ENCODE measurements around the gene NTM. TPM values are rescaled to one million over a fixed set of nuclear protein-coding genes. Genes with fewer than 3 reads are reported as not detected.

The NTM gene
- total and polyA plus RNA-seq, 2 donors from 2014 or later: 0.92 to 10.3 TPM

DNA sequence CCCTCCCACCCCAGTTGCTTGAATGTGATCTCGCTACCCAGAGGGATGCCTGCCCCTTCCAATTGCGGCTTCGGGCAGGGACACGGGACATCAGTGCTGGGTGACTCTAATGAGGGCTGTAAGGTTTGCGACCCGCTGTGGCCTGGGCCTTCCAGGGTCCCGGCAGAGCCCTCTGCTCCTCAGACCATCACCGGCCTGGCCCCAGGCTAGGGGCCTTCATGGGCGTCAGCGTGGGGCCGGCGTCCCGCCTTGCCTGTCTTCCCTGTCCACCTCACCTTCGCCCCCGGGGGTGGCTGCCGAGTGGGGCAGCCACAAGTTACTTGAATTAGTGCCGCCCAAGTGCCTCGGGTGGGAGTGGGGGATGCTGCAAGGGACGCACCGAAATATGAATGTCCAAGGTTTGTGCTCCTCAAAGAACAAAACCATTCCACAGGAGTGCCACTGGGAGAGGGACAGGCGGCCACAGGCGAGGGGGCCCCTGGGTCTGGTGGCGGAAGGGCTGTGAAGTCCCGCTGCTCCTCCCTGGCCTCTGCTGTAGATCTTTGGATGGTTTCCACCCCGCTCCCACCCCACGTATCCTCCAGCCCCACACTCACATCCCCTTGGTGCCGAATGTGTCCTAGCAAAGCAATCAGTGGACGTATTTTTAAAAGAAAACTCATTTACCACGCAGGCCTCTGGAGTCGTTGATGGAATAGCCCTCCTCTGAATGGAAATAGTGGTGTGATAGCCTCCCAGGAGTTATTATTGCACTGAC, 317.1 kb downstream of the NTM start:
- FAIRE-seq (no peak), DNase-seq (peak in 3 of 5 donors; percentile 8 to 66 (median 47))
- Histone ChIP-seq H3K27me3 (ENCODE audit: control insufficient read depth, insufficient read depth, low read length) (peaks cover 5% of the 10 kb centered on the region), H3K4me1 (ENCODE audit: control insufficient read depth in 2 of 3, insufficient read depth in 2 of 3, low read depth in 1 of 3, low read length in 3 of 3) (no peaks in the 10 kb centered on the region), H3K9me3 (ENCODE audit: control insufficient read depth in 2 of 3, insufficient read depth in 1 of 3, low read length in 3 of 3) (no peaks in the 10 kb centered on the region), H3K4me3 (ENCODE audit: low read length in 3 of 3) (no peak overlapping the region), H3K9ac (ENCODE audit: low read length in 3 of 3) (no peak overlapping the region), H3K27ac (ENCODE audit: low read depth in 2 of 2, low read length in 2 of 2) (no peak overlapping the region), H3K36me3 (ENCODE audit: control insufficient read depth in 2 of 3, insufficient read depth in 3 of 3, low read length in 3 of 3) (no peaks in the 10 kb centered on the region)
- intact Hi-C loops (cut with DNase I): no loop called here
- TF ChIP-seq, protein P1, sequence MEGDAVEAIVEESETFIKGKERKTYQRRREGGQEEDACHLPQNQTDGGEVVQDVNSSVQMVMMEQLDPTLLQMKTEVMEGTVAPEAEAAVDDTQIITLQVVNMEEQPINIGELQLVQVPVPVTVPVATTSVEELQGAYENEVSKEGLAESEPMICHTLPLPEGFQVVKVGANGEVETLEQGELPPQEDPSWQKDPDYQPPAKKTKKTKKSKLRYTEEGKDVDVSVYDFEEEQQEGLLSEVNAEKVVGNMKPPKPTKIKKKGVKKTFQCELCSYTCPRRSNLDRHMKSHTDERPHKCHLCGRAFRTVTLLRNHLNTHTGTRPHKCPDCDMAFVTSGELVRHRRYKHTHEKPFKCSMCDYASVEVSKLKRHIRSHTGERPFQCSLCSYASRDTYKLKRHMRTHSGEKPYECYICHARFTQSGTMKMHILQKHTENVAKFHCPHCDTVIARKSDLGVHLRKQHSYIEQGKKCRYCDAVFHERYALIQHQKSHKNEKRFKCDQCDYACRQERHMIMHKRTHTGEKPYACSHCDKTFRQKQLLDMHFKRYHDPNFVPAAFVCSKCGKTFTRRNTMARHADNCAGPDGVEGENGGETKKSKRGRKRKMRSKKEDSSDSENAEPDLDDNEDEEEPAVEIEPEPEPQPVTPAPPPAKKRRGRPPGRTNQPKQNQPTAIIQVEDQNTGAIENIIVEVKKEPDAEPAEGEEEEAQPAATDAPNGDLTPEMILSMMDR (IDR thresholded peaks at IDR 0.05; ENCODE audit: borderline replicate concordance, extremely low read depth, insufficient read depth): no peak

DNA sequence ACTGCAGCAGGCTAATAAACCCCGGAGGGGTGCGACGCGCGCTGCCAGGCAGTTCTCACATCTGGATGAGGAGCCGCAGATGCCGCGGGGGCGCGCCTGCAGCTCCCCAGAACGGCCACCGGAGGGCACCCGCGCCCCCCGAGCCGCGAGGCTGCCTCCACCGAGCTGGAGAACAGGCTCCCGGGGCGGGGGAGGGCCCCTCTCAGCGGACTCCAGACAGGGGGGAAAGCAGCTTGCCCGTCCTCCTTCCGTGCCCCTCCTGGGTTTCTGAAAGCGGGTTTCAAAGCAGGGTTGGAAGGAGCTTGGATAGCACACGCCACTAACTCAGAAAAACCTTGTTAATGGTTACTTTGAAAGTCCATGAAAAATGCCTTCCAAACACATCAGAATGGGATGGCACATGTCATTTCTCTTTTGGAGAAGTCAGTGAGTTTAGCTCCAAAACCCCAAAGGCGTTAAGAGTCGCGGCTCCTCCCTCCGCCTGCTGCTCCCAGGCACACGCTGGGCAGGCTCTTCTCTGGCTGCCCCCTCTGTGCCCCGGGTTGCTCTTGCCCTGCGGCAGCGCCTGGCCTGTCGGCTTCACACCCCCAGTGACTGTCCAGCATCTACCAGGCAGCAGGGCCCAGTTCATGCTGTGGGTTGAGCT, 317.8 kb downstream of the NTM start:
- Histone ChIP-seq H3K9me3 (ENCODE audit: control insufficient read depth in 2 of 3, insufficient read depth in 1 of 3, low read length in 3 of 3) (no peaks in the 10 kb centered on the region), H3K4me3 (ENCODE audit: low read length in 3 of 3) (peak overlapping the region in 1 of 3 donors; percentile 43), H3K9ac (ENCODE audit: low read length in 3 of 3) (no peak overlapping the region), H3K4me1 (ENCODE audit: control insufficient read depth in 2 of 3, insufficient read depth in 2 of 3, low read depth in 1 of 3, low read length in 3 of 3) (no peaks in the 10 kb centered on the region), H3K27me3 (ENCODE audit: control insufficient read depth, insufficient read depth, low read length) (peaks cover 5% of the 10 kb centered on the region), H3K27ac (ENCODE audit: low read depth in 2 of 2, low read length in 2 of 2) (no peak overlapping the region), H3K36me3 (ENCODE audit: control insufficient read depth in 2 of 3, insufficient read depth in 3 of 3, low read length in 3 of 3) (no peaks in the 10 kb centered on the region)
- intact Hi-C loops (cut with DNase I): no loop called here
- TF ChIP-seq, protein P1 (IDR thresholded peaks at IDR 0.05; ENCODE audit: borderline replicate concordance, extremely low read depth, insufficient read depth): peak; percentile 61
- FAIRE-seq (no peak), DNase-seq (peak; percentile 82 to 86 (median 83))

DNA sequence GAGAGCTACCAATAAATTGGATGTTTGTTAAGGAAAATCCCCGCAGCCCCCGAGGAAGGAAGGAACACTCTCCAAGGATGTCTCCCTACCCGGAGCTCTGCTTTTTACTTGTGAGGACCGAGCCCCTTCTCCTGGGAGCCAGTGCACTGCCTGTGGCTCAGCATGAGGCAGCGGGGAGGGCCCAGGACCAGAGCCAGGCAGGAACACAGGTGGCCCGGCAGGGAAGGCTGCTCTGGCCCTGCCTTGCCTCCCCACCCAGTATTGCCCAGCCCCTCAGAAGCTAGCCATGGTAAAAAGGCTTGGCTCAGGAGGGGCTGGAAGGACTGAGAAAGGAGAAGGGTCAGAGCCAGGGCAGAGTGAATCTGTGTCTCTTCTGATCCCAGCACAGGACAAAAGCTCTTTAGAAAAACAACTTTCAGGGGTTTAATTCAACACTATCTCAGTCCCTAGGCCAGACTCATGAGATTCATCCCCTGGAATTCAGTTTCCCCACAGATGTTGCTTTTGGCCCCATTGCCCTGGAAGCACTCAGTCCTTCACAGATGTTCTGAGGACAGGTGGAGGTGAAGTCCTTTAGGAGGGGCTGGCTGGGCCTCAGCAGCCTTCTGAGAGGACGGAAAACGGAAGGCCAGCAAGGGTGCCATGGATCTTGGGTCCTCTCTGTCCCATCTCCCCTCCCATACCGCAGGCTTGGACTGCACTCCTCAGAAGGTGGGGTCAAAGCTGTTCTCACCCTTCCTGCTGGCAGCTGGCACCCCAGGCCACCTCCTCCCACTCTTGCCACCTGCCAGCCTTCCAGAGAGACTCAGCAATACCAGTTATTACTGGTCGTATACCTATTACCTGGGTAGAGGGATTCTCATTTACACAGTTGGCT, 318.9 kb downstream of the NTM start:
- Histone ChIP-seq H3K27me3 (ENCODE audit: control insufficient read depth, insufficient read depth, low read length) (peaks cover 5% of the 10 kb centered on the region), H3K27ac (ENCODE audit: low read depth in 2 of 2, low read length in 2 of 2) (no peak overlapping the region), H3K4me1 (ENCODE audit: control insufficient read depth in 2 of 3, insufficient read depth in 2 of 3, low read depth in 1 of 3, low read length in 3 of 3) (no peaks in the 10 kb centered on the region), H3K9me3 (ENCODE audit: control insufficient read depth in 2 of 3, insufficient read depth in 1 of 3, low read length in 3 of 3) (no peaks in the 10 kb centered on the region), H3K36me3 (ENCODE audit: control insufficient read depth in 2 of 3, insufficient read depth in 3 of 3, low read length in 3 of 3) (no peaks in the 10 kb centered on the region), H3K4me3 (ENCODE audit: low read length in 3 of 3) (no peak overlapping the region), H3K9ac (ENCODE audit: low read length in 3 of 3) (no peak overlapping the region)
- intact Hi-C loops (cut with DNase I): no loop called here
- DNase-seq: peak in 1 of 5 donors; percentile 35
- no peak for FAIRE-seq
- TF ChIP-seq, protein P1 (IDR thresholded peaks at IDR 0.05; ENCODE audit: borderline replicate concordance, extremely low read depth, insufficient read depth): no peak
